ENCODE measurements around the gene CRABP2. TPM values are rescaled to one million over a fixed set of nuclear protein-coding genes. Genes with fewer than 3 reads are reported as not detected.

Gene CRABP2
- total RNA-seq, 4 donors from 2014 or later: 67.9 to 103 (median 96.1) TPM

GRCh38 chr1:156658496-156658895, 46.9 kb downstream of the CRABP2 start:
- TF ChIP-seq CTCF (IDR thresholded peaks at IDR 0.05) (no peak), POLR2A (IDR thresholded peaks at IDR 0.05) (no peak)
- no peak overlapping the region for H3K4me3 ChIP-seq (ENCODE audit: low read depth, poor library complexity, severe bottlenecking)
- no peak for DNase-seq (ENCODE audit: low spot score in 2 of 2)
- WGBS, 2 donors: 88 to 90% methylated on average over 14 of the region's 14 CpGs
- intact Hi-C loops (cut with DNase I; ENCODE audit: low total_unique reads): loop anchor here (5.0 kb wide), 1 partner anchor 36 kb away; no protein-coding TSS in a partner anchor

- intact Hi-C loops (cut with DNase I; ENCODE audit: low total_unique reads): loop anchor here (5.0 kb wide), 1 partner anchor 36 kb away; no protein-coding TSS in a partner anchor
- TF ChIP-seq POLR2A (IDR thresholded peaks at IDR 0.05) (no peak), CTCF (IDR thresholded peaks at IDR 0.05) (no peak)
- WGBS, 2 donors: 17 to 21% methylated on average over 15 of the region's 15 CpGs
- H3K4me3 ChIP-seq (ENCODE audit: low read depth, poor library complexity, severe bottlenecking): no peak overlapping the region
- no peak for DNase-seq (ENCODE audit: low spot score in 2 of 2)
These were observed 47.6 kb downstream of the CRABP2 start for GRCh38 chr1:156657741-156658319.

GRCh38 chr1:156656806-156657740, 48.3 kb downstream of the CRABP2 start:
- peak; percentile 60 to 97 for DNase-seq (ENCODE audit: low spot score in 2 of 2)
- 0 to 2% methylated on average over 53 of the region's 54 CpGs for WGBS, 2 donors
- peak overlapping the region; percentile 3 for H3K4me3 ChIP-seq (ENCODE audit: low read depth, poor library complexity, severe bottlenecking)
- intact Hi-C loops (cut with DNase I; ENCODE audit: low total_unique reads): loop anchor here (5.0 kb wide), 1 partner anchor 35 kb away; no protein-coding TSS in a partner anchor
- TF ChIP-seq POLR2A (IDR thresholded peaks at IDR 0.05): no peak
- TF ChIP-seq CTCF (IDR thresholded peaks at IDR 0.05): peak in 1 of 3 donors; percentile 92

- no peak overlapping the region for H3K4me3 ChIP-seq (ENCODE audit: low read depth, poor library complexity, severe bottlenecking)
- no peak for DNase-seq (ENCODE audit: low spot score in 2 of 2)
- TF ChIP-seq POLR2A (IDR thresholded peaks at IDR 0.05): no peak
- TF ChIP-seq CTCF (IDR thresholded peaks at IDR 0.05): no peak
- WGBS, 2 donors: 45 to 68% methylated on average over 7 to 9 of the region's 9 CpGs
- intact Hi-C loops (cut with DNase I; ENCODE audit: low total_unique reads): loop anchor here (5.0 kb wide), 1 partner anchor 34 kb away; no protein-coding TSS in a partner anchor
These were observed 49.4 kb downstream of the CRABP2 start for GRCh38 chr1:156655904-156656516.

- no peak for DNase-seq (ENCODE audit: low spot score in 2 of 2)
- no peak for TF ChIP-seq POLR2A (IDR thresholded peaks at IDR 0.05)
- no peak overlapping the region for H3K4me3 ChIP-seq (ENCODE audit: low read depth, poor library complexity, severe bottlenecking)
- intact Hi-C loops (cut with DNase I; ENCODE audit: low total_unique reads): loop anchor here (5.0 kb wide), 1 partner anchor 33 kb away; no protein-coding TSS in a partner anchor
- WGBS, 2 donors: 72 to 76% methylated on average over 2 of the region's 2 CpGs
These were observed 50.1 kb downstream of the CRABP2 start for GRCh38 chr1:156655151-156655903.
